HepG2 (cell line): Measurements from ENCODE around the gene SF3B5. TPM values are rescaled to one million over a fixed set of nuclear protein-coding genes. Genes with fewer than 3 reads are reported as not detected.

Experiments used
- ATAC-seq: fragments of 200-7000 bp; cut with Tn5 transposase; 3 replicates; pipeline ENCODE4 v1.9.1; 2020; ENCODE audit warnings: mild to moderate bottlenecking, moderate library complexity
- BruUV-seq: library from RNA; stranded (reverse); fragments of 400-500 nt; replicated peaks from 2 replicates; lab custom pipeline; 2021; lab: Mats Ljungman, UMichigan
- CTCF ChIA-PET: fragments of 300-600 bp; formaldehyde crosslinking; extraction: SDS; loops from one replicate; lab custom pipeline; 2021; ENCODE audit warnings: low total read pairs, inconsistent platforms, low intra/inter-chr PET ratio; lab: Yijun Ruan, JAX
- POLR2A ChIA-PET: fragments of 350-600 bp; sonication (Branson Sonifier 250); formaldehyde crosslinking; loops from one replicate; lab custom pipeline; 2020; ENCODE audit warnings: antibody characterized with exemption, inconsistent platforms; lab: Yijun Ruan, JAX
- DNase-seq: peaks from one replicate; pipeline ENCODE4 v3.0.0-alpha.2; 2015; ENCODE audit warnings: low spot score
- FAIRE-seq: peaks from 3 replicates; lab custom pipeline; 2011; peaks lifted over from hg19 to GRCh38; lab: Jason Lieb, UNC
- H2AFZ ChIP-seq: one replicate; pipeline ENCODE4 v1.6.1; 2011; ENCODE audit warnings: low read length, inconsistent platforms
- H3K27ac ChIP-seq: fragments of 300-600 bp; 3 replicates; pipeline ENCODE4 v1.8.0; 2011; ENCODE audit warnings: mixed run types, mild to moderate bottlenecking, mixed read lengths, low read length, inconsistent platforms; ENCODE audit not compliant: insufficient read depth; ENCODE audit errors: extremely low read length
- H3K27me3 ChIP-seq, 2 experiments: fragments of 200-600 bp in 1 of 2; 2 replicates in 1 of 2; 3 replicates in 1 of 2; pipeline versions ENCODE4 v1.6.0 to v1.8.0; 2011; ENCODE audit warnings: low read length in 2 of 2, mild to moderate bottlenecking in 2 of 2, moderate library complexity in 2 of 2, inconsistent platforms in 1 of 2; ENCODE audit not compliant: insufficient read depth in 2 of 2, control insufficient read depth in 1 of 2
- H3K36me3 ChIP-seq, 2 experiments: fragments of 200-600 bp in 1 of 2; replicated peaks in 1 of 2; 2 replicates in 1 of 2; 3 replicates in 1 of 2; pipeline versions ENCODE4 v1.5.1 to v1.8.0; 2011; ENCODE audit warnings: low read length in 2 of 2, inconsistent platforms in 1 of 2; ENCODE audit not compliant: insufficient read depth in 2 of 2, control insufficient read depth in 1 of 2
- H3K4me1 ChIP-seq: 2 replicates; pipeline ENCODE4 v1.5.1; 2012; ENCODE audit warnings: low read length, inconsistent platforms; ENCODE audit not compliant: insufficient read depth
- H3K4me2 ChIP-seq: 2 replicates; pipeline ENCODE4 v1.6.0; 2011; ENCODE audit warnings: low read depth, low read length, inconsistent platforms
- H3K4me3 ChIP-seq, 3 experiments: fragments of 200-600 bp in 1 of 3; sonication (generic), shearing (Covaris generic) in 1 of 3; replicated peaks in 1 of 3; 2 replicates each; pipeline ENCODE4 v1.5.1; 2011 to 2016; ENCODE audit warnings: low read length in 3 of 3, inconsistent platforms in 2 of 3, low read depth in 2 of 3, mild to moderate bottlenecking in 2 of 3, control low read depth in 1 of 3, mixed read lengths in 1 of 3; ENCODE audit not compliant: insufficient read depth in 1 of 3
- H3K79me2 ChIP-seq: one replicate; pipeline ENCODE4 v1.6.1; 2011; ENCODE audit warnings: low read length, inconsistent platforms; ENCODE audit not compliant: insufficient read depth
- H3K9ac ChIP-seq: 2 replicates; pipeline ENCODE4 v1.6.0; 2011; ENCODE audit warnings: mild to moderate bottlenecking, low read depth, low read length, inconsistent platforms; ENCODE audit not compliant: insufficient read depth
- H3K9me3 ChIP-seq: 2 replicates; pipeline ENCODE4 v1.5.1; 2012; ENCODE audit warnings: mild to moderate bottlenecking, low read length
- H4K20me1 ChIP-seq: 2 replicates; pipeline ENCODE4 v1.6.0; 2011; ENCODE audit warnings: inconsistent platforms, mild to moderate bottlenecking, low read length, moderate library complexity; ENCODE audit not compliant: insufficient read depth
- GFI1 ChIP-seq: sonication (generic); formaldehyde crosslinking; IDR thresholded peaks from 2 replicates; pipeline ENCODE4 v1.5.0; 2020; ENCODE audit warnings: missing genetic modification reagents, mild to moderate bottlenecking, borderline replicate concordance
- HNRNPH1 ChIP-seq: fragments of 200-400 bp; formaldehyde crosslinking; optimal IDR thresholded peaks from 2 replicates; pipeline ENCODE3; 2017; ENCODE audit warnings: mild to moderate bottlenecking, low read depth, low read length
- JDP2 ChIP-seq: sonication (generic); formaldehyde crosslinking; IDR thresholded peaks from 2 replicates; pipeline ENCODE4 v1.8.1; 2022; ENCODE audit warnings: missing genetic modification reagents, borderline replicate concordance
- MAFF ChIP-seq: IDR thresholded peaks from 2 replicates; pipeline ENCODE4 v1.6.1; 2011; ENCODE audit warnings: low read depth, low read length, improper control_type of control experiment
- MAFK ChIP-seq, 2 experiments: IDR thresholded peaks in 1 of 2; conservative IDR thresholded peaks in 1 of 2; 2 replicates each; pipeline ENCODE4 v1.6.1; 2011; ENCODE audit warnings: improper control_type of control experiment in 2 of 2, low read length in 2 of 2
- MIXL1 ChIP-seq: IDR thresholded peaks from 2 replicates; pipeline ENCODE4 v1.6.1; 2016
- PTBP1 ChIP-seq: fragments of 200-400 bp; formaldehyde crosslinking; IDR thresholded peaks from 2 replicates; pipeline ENCODE4 v1.6.1; 2018; ENCODE audit warnings: low read length, low read depth; ENCODE audit not compliant: poor library complexity, severe bottlenecking
- RFXANK ChIP-seq: IDR thresholded peaks from 2 replicates; pipeline ENCODE4 v1.6.1; 2016
- ZBTB8A ChIP-seq: sonication (generic); formaldehyde crosslinking; IDR thresholded peaks from 2 replicates; pipeline ENCODE4 v1.4.0; 2020; ENCODE audit warnings: mild to moderate bottlenecking, low read depth, missing genetic modification reagents, borderline replicate concordance
- ZNF7 ChIP-seq: IDR thresholded peaks from 2 replicates; pipeline ENCODE4 v1.6.1; 2016; ENCODE audit warnings: missing biosample characterization, missing genetic modification reagents
- in situ Hi-C: cut with HindIII; loops from 2 replicates; pipeline ENCODE4 v1.10.0; 2017; ENCODE audit warnings: low pct_unique_long_range_greater_than_20kb; ENCODE audit not compliant: extremely low pct_ligation_motif_present
- intact Hi-C: fragments of 100-400 bp; cut with micrococcal nuclease; formaldehyde crosslinking; loops from one replicate; pipeline ENCODE4 v1.10.0; 2022; ENCODE audit not compliant: unreplicated experiment
- polyA plus RNA-seq, 8 experiments: library from polyadenylated mRNA; depleted of rRNA in 3 of 8; stranded (reverse) in 7 of 8; unstranded in 1 of 8; fragments of >200 nt; fragmentation: Illumina TruSeq in 4 of 8; extraction: Trizol in 4 of 8; gene quantifications; 2 replicates each; pipeline versions ENCODE4 v1.2.1 to v1.2.3, GENCODE V29; 2011 to 2016; ENCODE audit warnings: low read depth in 4 of 8, missing spikeins in 1 of 8, mixed read lengths in 1 of 8; ENCODE audit not compliant: insufficient read depth in 1 of 8
- total RNA-seq, 5 experiments: library from RNA; depleted of rRNA; stranded (reverse); fragments of >200 nt; fragmentation: Illumina TruSeq; extraction: Trizol; gene quantifications; 2 replicates each; pipeline ENCODE4 v1.2.3, GENCODE V29; 2016; ENCODE audit warnings: low read depth in 1 of 5

SF3B5 gene
- total and polyA plus RNA-seq, 2 of the 13 experiments (the other 11 are each of a cell fraction or from before 2014, with no cell fraction given): 263 to 292 TPM

GRCh38 chr6:144053601-144054000 is 41.8 kb downstream of the SF3B5 start (continued):
- TF ChIP-seq PTBP1 (no peak), JDP2 (CRISPR knock-in tag) (no peak), HNRNPH1 (no peak), GFI1 (no peak), RFXANK (CRISPR knock-in tag) (no peak)

GRCh38 chr6:144052488-144052887 is 42.9 kb downstream of the SF3B5 start:
- Histone ChIP-seq H3K27me3 (0 out of 5 replicates have a peak, but pooled peaks cover 0 to 7% of the 10 kb centered on the region in 2 experiments), H3K79me2 (no peaks in the 10 kb centered on the region), H2AFZ (no peak overlapping the region), H3K4me3 (no peak overlapping the region), H3K9ac (no peak overlapping the region), H3K4me2 (no peak overlapping the region), H3K27ac (no peak overlapping the region), H3K36me3 (no peaks in the 10 kb centered on the region), H3K4me1 (peaks cover 6% of the 10 kb centered on the region; the same call in 1 of the 2 replicates), H3K9me3 (peaks cover 9% of the 10 kb centered on the region; the same call in 1 of the 2 replicates), H4K20me1 (no peaks in the 10 kb centered on the region)
- in situ Hi-C loops: no loop called here
- FAIRE-seq (no peak), DNase-seq (no peak), ATAC-seq (no peak)
- ChIA-PET CTCF (no interaction called here), POLR2A (no interaction called here)
- peak; percentile 90 to 96 for TF ChIP-seq MAFK (conservative IDR thresholded peaks at IDR 0.05 in 1 of 2, IDR thresholded peaks at IDR 0.05 in 1 of 2; ENCODE audit: low read length in 2 of 2)
- no peak for TF ChIP-seq ZBTB8A
- no peak for TF ChIP-seq ZNF7 (CRISPR knock-in tag)
- TF ChIP-seq MAFF: peak; percentile 94
- TF ChIP-seq MIXL1: no peak
- BruUV-seq: no TSS peak
- intact Hi-C loops: no loop called here
